Testis (tissue), 2 donors: ENCODE measurements around the gene CACNG8.

ENCODE experiments used
- POLR2A ChIP-seq: fragments of 450-650 bp; IDR thresholded peaks from one replicate; pipeline ENCODE4 v1.6.1; 2017; ENCODE audit warnings: antibody characterized with exemption, mild to moderate bottlenecking, moderate library complexity
- TF ChIP-seq, protein P1 (sequence below), 3 experiments: fragments of 450-650 bp in 2 of 3; fragments of 200-600 bp in 1 of 3; sonication (generic) in 1 of 3; IDR thresholded peaks; one replicate each; pipeline ENCODE4 v1.5.1; 2016 to 2019; ENCODE audit warnings: antibody characterized with exemption in 3 of 3, mild to moderate bottlenecking in 2 of 3, moderate library complexity in 1 of 3

DNA sequence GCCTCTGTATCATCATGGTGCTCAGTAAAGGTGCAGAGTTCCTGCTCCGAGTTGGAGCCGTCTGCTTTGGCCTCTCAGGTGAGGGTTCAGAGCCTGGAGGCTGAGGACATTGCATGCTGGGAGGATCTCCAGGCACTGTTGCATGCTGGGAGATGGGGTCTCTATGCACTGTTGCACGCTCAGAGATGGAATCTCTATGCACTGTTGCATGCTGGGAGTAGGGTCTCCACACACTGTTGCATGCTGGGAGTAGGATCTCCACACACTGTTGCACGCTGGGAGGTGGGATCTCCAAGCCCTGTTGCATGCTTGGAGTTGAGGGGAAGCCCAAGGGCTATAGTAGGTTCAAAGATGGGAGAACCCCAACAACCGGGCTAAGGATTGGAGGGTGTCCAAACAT lies 37.0 kb downstream of the CACNG8 start:
- no peak for TF ChIP-seq POLR2A
- TF ChIP-seq, protein P1, sequence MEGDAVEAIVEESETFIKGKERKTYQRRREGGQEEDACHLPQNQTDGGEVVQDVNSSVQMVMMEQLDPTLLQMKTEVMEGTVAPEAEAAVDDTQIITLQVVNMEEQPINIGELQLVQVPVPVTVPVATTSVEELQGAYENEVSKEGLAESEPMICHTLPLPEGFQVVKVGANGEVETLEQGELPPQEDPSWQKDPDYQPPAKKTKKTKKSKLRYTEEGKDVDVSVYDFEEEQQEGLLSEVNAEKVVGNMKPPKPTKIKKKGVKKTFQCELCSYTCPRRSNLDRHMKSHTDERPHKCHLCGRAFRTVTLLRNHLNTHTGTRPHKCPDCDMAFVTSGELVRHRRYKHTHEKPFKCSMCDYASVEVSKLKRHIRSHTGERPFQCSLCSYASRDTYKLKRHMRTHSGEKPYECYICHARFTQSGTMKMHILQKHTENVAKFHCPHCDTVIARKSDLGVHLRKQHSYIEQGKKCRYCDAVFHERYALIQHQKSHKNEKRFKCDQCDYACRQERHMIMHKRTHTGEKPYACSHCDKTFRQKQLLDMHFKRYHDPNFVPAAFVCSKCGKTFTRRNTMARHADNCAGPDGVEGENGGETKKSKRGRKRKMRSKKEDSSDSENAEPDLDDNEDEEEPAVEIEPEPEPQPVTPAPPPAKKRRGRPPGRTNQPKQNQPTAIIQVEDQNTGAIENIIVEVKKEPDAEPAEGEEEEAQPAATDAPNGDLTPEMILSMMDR (IDR thresholded peaks at IDR 0.05) = no peak
